Fibroblast of lung (primary cell): ENCODE data around the gene ZNF582.

Source experiments
- CTCF ChIP-seq, 2 donors: IDR thresholded peaks in 1 of 2; conservative IDR thresholded peaks in 1 of 2; 1 replicate in 1 of 2; 2 replicates in 1 of 2; pipeline ENCODE4 v1.5.1; 2011 to 2012; ENCODE audit warnings: low read length in 2 of 2, control low read depth in 1 of 2, inconsistent platforms in 1 of 2, low read depth in 1 of 2, mild to moderate bottlenecking in 1 of 2
- EZH2 ChIP-seq: IDR thresholded peaks from 2 replicates; pipeline ENCODE4 v1.5.1; 2012; ENCODE audit warnings: low read length, control low read depth, mild to moderate bottlenecking; ENCODE audit errors: missing control alignments

- no peak for TF ChIP-seq CTCF (conservative IDR thresholded peaks at IDR 0.05 in 1 of 2, IDR thresholded peaks at IDR 0.05 in 1 of 2; ENCODE audit: low read depth in 1 of 2, low read length in 2 of 2)
- TF ChIP-seq EZH2: no peak
Measured at GRCh38 chr19:56423276-56423984, 30.1 kb upstream of the ZNF582 start.
